Fibroblast of pulmonary artery (primary cell): ENCODE measurements around the gene SLC2A11.
"Not testable (repeated sequence)": the region's sequence is repeated elsewhere in the genome, so short reads cannot be mapped to it uniquely, and the experiment has no call there.

Experiments
- DNase-seq: peaks from one replicate; pipeline ENCODE4 v3.0.0-alpha.2; 2010; ENCODE audit warnings: low read depth
- H3K4me3 ChIP-seq: replicated peaks from 2 replicates; pipeline ENCODE4 v1.5.1; 2011; ENCODE audit warnings: low read depth, mild to moderate bottlenecking, control low read depth, low read length, moderate library complexity
- TF ChIP-seq, protein P1 (sequence below): IDR thresholded peaks from 2 replicates; pipeline ENCODE4 v1.5.1; 2011; ENCODE audit warnings: mild to moderate bottlenecking, control low read depth, low read length, inconsistent platforms; ENCODE audit errors: missing control alignments

SLC2A11 gene

GRCh38 chr22:23896523-23897186 lies 39.0 kb downstream of the SLC2A11 start:
- no peak for DNase-seq
- TF ChIP-seq, protein P1, sequence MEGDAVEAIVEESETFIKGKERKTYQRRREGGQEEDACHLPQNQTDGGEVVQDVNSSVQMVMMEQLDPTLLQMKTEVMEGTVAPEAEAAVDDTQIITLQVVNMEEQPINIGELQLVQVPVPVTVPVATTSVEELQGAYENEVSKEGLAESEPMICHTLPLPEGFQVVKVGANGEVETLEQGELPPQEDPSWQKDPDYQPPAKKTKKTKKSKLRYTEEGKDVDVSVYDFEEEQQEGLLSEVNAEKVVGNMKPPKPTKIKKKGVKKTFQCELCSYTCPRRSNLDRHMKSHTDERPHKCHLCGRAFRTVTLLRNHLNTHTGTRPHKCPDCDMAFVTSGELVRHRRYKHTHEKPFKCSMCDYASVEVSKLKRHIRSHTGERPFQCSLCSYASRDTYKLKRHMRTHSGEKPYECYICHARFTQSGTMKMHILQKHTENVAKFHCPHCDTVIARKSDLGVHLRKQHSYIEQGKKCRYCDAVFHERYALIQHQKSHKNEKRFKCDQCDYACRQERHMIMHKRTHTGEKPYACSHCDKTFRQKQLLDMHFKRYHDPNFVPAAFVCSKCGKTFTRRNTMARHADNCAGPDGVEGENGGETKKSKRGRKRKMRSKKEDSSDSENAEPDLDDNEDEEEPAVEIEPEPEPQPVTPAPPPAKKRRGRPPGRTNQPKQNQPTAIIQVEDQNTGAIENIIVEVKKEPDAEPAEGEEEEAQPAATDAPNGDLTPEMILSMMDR, result no peak
- no peak overlapping the region for H3K4me3 ChIP-seq

GRCh38 chr22:23897320-23897719 lies 39.6 kb downstream of the SLC2A11 start:
- DNase-seq, result no peak
- TF ChIP-seq, protein P1, result no peak
- no peak overlapping the region for H3K4me3 ChIP-seq

DNA sequence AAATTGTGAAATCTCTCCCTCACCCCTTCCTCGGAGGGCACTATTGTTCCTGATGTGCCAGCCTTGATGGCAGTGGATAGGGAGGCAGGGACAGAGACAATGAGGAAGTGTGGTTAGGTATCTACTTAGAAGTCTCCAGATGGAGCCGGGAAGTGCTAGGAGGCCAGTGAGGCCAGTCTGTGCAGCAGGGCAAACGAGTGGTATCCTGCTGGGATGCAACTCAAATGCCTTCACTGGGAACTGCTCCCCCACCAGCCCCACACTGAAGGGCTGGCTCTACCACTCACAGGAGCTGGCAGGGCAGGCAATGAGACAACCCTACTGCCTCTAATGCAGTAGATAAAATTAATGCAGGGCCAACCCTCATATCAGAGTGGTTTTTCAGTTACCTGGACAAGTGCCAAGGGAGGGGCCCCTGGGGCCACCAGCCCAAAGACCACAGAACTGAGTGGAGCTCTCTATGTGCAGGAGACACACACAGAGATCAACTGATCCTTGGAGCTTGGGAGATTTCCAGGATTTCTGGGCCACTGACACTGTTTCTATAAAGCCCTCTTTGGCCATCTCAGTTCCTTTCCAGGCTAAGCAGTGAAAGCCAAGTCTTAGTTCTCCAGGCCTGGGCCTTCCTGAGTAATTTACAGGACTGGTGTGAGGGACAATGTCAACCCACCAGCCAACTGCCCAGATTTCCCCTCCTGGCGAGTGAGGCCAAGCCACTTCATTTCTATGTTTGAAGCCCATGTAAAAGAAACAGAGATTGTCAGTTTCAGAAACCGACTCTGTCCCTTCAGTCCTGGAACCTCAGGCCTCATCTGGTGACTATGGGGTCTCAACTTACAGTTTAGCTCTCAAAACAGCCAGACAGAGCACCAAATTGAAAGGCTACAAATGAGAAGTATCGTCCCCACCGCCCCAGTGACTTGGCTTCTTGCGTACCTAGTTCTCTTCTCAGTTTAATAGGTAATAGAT lies 40.6 kb downstream of the SLC2A11 start:
- H3K4me3 ChIP-seq, result no peak overlapping the region
- DNase-seq, result no peak
- TF ChIP-seq, protein P1, result no peak

- DNase-seq, result no peak
- TF ChIP-seq, protein P1, result no peak
- H3K4me3 ChIP-seq, result no peak overlapping the region
These were observed 41.5 kb downstream of the SLC2A11 start for GRCh38 chr22:23899042-23899745.

DNA sequence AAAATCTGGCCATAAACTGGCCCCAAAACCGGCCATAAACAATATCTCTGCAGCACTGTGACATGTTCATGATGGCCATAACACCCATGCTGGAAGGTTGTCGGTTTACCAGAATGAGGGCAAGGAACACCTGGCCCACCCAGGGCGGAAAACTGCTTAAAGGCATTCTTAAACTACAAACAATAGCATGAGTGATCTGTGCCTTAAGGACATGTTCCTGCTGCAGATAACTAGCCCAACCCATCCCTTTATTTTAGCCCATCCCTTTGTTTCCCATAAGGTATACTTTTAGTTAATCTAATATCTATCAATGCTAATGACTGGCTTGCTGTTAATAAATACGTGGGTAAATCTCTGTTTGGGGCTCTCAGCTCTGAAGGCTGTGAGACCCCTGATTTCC lies 42.6 kb downstream of the SLC2A11 start:
- not testable (repeated sequence) for H3K4me3 ChIP-seq, DNase-seq

GRCh38 chr22:23901600-23901999 lies 43.9 kb downstream of the SLC2A11 start:
- no peak for DNase-seq
- TF ChIP-seq, protein P1, result no peak
- H3K4me3 ChIP-seq, result no peak overlapping the region

DNA sequence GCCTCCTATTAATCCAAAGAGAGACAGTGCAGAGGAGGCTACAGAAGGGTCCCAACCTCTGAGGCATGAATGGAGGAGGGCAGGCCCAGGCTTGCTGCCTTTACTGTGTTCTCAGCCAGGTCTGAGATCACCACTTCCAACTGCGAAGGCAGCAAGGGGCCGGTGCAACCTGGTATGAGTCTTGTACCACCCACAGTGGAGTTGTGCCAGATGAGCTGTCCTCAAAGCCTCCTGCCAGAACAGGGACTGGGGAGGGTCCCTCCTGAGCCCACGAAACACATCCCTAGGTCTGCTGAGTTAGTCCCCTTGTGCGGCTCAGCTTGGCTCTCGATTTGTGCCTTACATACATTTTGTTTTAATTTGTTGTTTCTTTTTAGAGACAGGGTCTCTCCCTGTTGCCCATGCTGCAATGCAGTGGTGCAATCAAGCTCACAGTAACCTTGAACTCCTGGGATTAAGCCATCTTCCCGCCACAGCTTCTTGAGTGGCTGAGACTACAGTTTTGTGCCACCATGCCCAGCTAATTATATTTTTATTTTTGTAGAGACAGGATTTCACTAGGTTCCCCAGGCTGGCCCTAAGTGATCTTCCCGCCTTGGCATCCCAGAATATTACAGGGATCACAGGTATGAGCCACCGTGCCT lies 45.8 kb downstream of the SLC2A11 start:
- DNase-seq, result no peak
- TF ChIP-seq, protein P1, result no peak
- H3K4me3 ChIP-seq, result no peak overlapping the region
